Neural progenitor cell (in vitro differentiated cells): ENCODE measurements around the gene SOCS3. TPM values are rescaled to one million over a fixed set of nuclear protein-coding genes. Genes with fewer than 3 reads are reported as not detected.
A peak's percentile ranks its signal among the peaks of the same experiment; 100 is the strongest.

ENCODE experiments used
- DNase-seq: peaks from one replicate; pipeline ENCODE4 v3.0.0-alpha.2; 2016; ENCODE audit warnings: low spot score
- H2AFZ ChIP-seq: fragments of 200-600 bp; sonication (generic); replicated peaks from 2 replicates; pipeline ENCODE4 v1.6.1; 2016; ENCODE audit warnings: antibody characterized with exemption
- H3F3A ChIP-seq: fragments of 200-600 bp; sonication (generic); 2 replicates; pipeline ENCODE4 v1.6.1; 2016; ENCODE audit warnings: antibody characterized with exemption, low read depth
- H3K27ac ChIP-seq: fragments of 200-600 bp; sonication (generic); 2 replicates; pipeline ENCODE4 v1.5.1; 2016; ENCODE audit warnings: mild to moderate bottlenecking
- H3K27me3 ChIP-seq: fragments of 200-600 bp; sonication (generic); 2 replicates; pipeline ENCODE4 v1.6.1; 2016; ENCODE audit warnings: mild to moderate bottlenecking, moderate library complexity
- H3K36me3 ChIP-seq: fragments of 200-600 bp; sonication (generic); 2 replicates; pipeline ENCODE4 v1.5.1; 2016
- H3K4me1 ChIP-seq: fragments of 200-600 bp; sonication (generic); 2 replicates; pipeline ENCODE4 v1.6.1; 2016; ENCODE audit warnings: mixed run types
- H3K4me2 ChIP-seq: fragments of 200-600 bp; sonication (generic); 2 replicates; pipeline ENCODE4 v1.6.1; 2016
- H3K4me3 ChIP-seq: fragments of 200-600 bp; sonication (generic); 2 replicates; pipeline ENCODE4 v1.5.1; 2016
- H3K79me2 ChIP-seq: fragments of 200-600 bp; sonication (generic); 2 replicates; pipeline ENCODE4 v1.6.1; 2016; ENCODE audit warnings: low read depth
- H3K9ac ChIP-seq: fragments of 200-600 bp; sonication (generic); 2 replicates; pipeline ENCODE4 v1.6.1; 2016
- H3K9me3 ChIP-seq: fragments of 200-600 bp; sonication (generic); 2 replicates; pipeline ENCODE4 v1.5.1; 2016; ENCODE audit warnings: low read depth
- H4K20me1 ChIP-seq: fragments of 200-600 bp; sonication (generic); 2 replicates; pipeline ENCODE4 v1.6.1; 2016; ENCODE audit warnings: low read depth
- H3K27ac Mint-ChIP-seq: 3 replicates; pipeline ENCODE4 v1.8.0; 2021; ENCODE audit warnings: mixed read lengths
- H3K27me3 Mint-ChIP-seq: 2 replicates; pipeline ENCODE4 v1.8.0; 2022; ENCODE audit warnings: low read depth, mild to moderate bottlenecking, inconsistent platforms, moderate library complexity, mixed read lengths; ENCODE audit not compliant: insufficient read depth
- H3K36me3 Mint-ChIP-seq: 3 replicates; pipeline ENCODE4 v1.8.0; 2021; ENCODE audit warnings: mixed read lengths
- H3K4me1 Mint-ChIP-seq: 3 replicates; pipeline ENCODE4 v1.8.0; 2021; ENCODE audit warnings: mixed read lengths
- H3K4me3 Mint-ChIP-seq: 3 replicates; pipeline ENCODE4 v1.8.0; 2021; ENCODE audit warnings: mild to moderate bottlenecking, moderate library complexity, mixed read lengths
- H3K9me3 Mint-ChIP-seq: 3 replicates; pipeline ENCODE4 v1.8.0; 2020; ENCODE audit warnings: mixed read lengths
- CTCF ChIP-seq: fragments of 200-600 bp; sonication (generic); IDR thresholded peaks from 2 replicates; pipeline ENCODE4 v1.5.1; 2017; ENCODE audit warnings: antibody characterized with exemption, mild to moderate bottlenecking
- EZH2 ChIP-seq: fragments of 200-600 bp; sonication (generic); IDR thresholded peaks from 2 replicates; pipeline ENCODE4 v1.6.1; 2017; ENCODE audit warnings: antibody characterized with exemption, mild to moderate bottlenecking, moderate library complexity
- EZH2phosphoT487 ChIP-seq: fragments of 200-600 bp; sonication (generic); IDR thresholded peaks from 2 replicates; pipeline ENCODE4 v1.6.1; 2017; ENCODE audit warnings: antibody characterized with exemption
- total RNA-seq: library from RNA; depleted of rRNA; stranded (reverse); fragments of >200 nt; gene quantifications from 2 replicates; pipeline ENCODE4 v1.2.3, GENCODE V29; 2015; ENCODE audit warnings: low replicate concordance

Gene SOCS3
- total RNA-seq, 1 donor from 2014 or later, result 7.5 TPM

GRCh38 chr17:78329263-78330059 is 30.4 kb downstream of the SOCS3 start:
- TF ChIP-seq EZH2 (no peak), CTCF (no peak), EZH2phosphoT487 (no peak)
- Histone ChIP-seq H2AFZ (no peak overlapping the region), H3K27ac (no peak overlapping the region), H3K9me3 (no peaks in the 10 kb centered on the region), H3F3A (peaks cover 6% of the 10 kb centered on the region), H3K9ac (no peak overlapping the region), H3K4me2 (no peak overlapping the region), H4K20me1 (no peaks in the 10 kb centered on the region), H3K27me3 (no peaks in the 10 kb centered on the region), H3K4me3 (no peak overlapping the region), H3K36me3 (no peaks in the 10 kb centered on the region), H3K79me2 (no peaks in the 10 kb centered on the region), H3K4me1 (peaks cover 12% of the 10 kb centered on the region)
- Mint-ChIP-seq H3K36me3 (peaks cover 1% of the 10 kb centered on the region), H3K4me3 (no peak overlapping the region), H3K27me3 (peaks cover 13% of the 10 kb centered on the region), H3K27ac (peak overlapping the region; percentile 81), H3K9me3 (peaks cover 2% of the 10 kb centered on the region), H3K4me1 (peaks cover 29% of the 10 kb centered on the region)
- no peak for DNase-seq

- Histone ChIP-seq H3K27me3 (no peaks in the 10 kb centered on the region), H4K20me1 (no peaks in the 10 kb centered on the region), H3K9ac (no peak overlapping the region), H3K4me1 (peaks cover 20% of the 10 kb centered on the region), H3K79me2 (no peaks in the 10 kb centered on the region), H3K4me2 (no peak overlapping the region), H2AFZ (no peak overlapping the region), H3K36me3 (no peaks in the 10 kb centered on the region), H3F3A (peaks cover 15% of the 10 kb centered on the region), H3K27ac (no peak overlapping the region), H3K9me3 (no peaks in the 10 kb centered on the region), H3K4me3 (no peak overlapping the region)
- peaks cover 1% of the 10 kb centered on the region for H3K36me3 Mint-ChIP-seq
- no peak for DNase-seq
- peak overlapping the region; percentile 59 for H3K27ac Mint-ChIP-seq
- peaks cover 10% of the 10 kb centered on the region for H3K27me3 Mint-ChIP-seq
- no peak for TF ChIP-seq EZH2
- no peak for TF ChIP-seq EZH2phosphoT487
- TF ChIP-seq CTCF, result no peak
- peaks cover 44% of the 10 kb centered on the region for H3K4me1 Mint-ChIP-seq
- H3K4me3 Mint-ChIP-seq, result no peak overlapping the region
- peaks cover 2% of the 10 kb centered on the region for H3K9me3 Mint-ChIP-seq
Measured at GRCh38 chr17:78327880-78328279, 32.0 kb downstream of the SOCS3 start.

GRCh38 chr17:78325076-78325687 is 34.7 kb downstream of the SOCS3 start:
- H4K20me1 ChIP-seq, result no peaks in the 10 kb centered on the region
- no peak overlapping the region for H3K27ac ChIP-seq
- peak; percentile 34 for DNase-seq
- peak overlapping the region; percentile 81 for H2AFZ ChIP-seq
- no peak overlapping the region for H3K4me3 ChIP-seq
- H3K36me3 ChIP-seq, result no peaks in the 10 kb centered on the region
- no peaks in the 10 kb centered on the region for H3K9me3 ChIP-seq
- Mint-ChIP-seq H3K36me3 (no peaks in the 10 kb centered on the region), H3K27me3 (peaks cover 12% of the 10 kb centered on the region), H3K9me3 (no peaks in the 10 kb centered on the region), H3K4me1 (peaks cover 39% of the 10 kb centered on the region), H3K27ac (peak overlapping the region; percentile 98), H3K4me3 (peak overlapping the region; percentile 75)
- H3K27me3 ChIP-seq, result no peaks in the 10 kb centered on the region
- no peak for TF ChIP-seq CTCF
- H3F3A ChIP-seq, result peaks cover 15% of the 10 kb centered on the region
- no peak overlapping the region for H3K9ac ChIP-seq
- H3K4me2 ChIP-seq, result peak overlapping the region; percentile 29
- no peaks in the 10 kb centered on the region for H3K79me2 ChIP-seq
- peaks cover 20% of the 10 kb centered on the region for H3K4me1 ChIP-seq
